Thyroid gland (tissue), 4 donors: ENCODE measurements around the gene GID8.

Experiments
- POLR2A ChIP-seq, 2 donors: fragments of 450-650 bp; IDR thresholded peaks; one replicate each; pipeline ENCODE4 v1.6.1; 2017; ENCODE audit warnings: antibody characterized with exemption in 2 of 2, mild to moderate bottlenecking in 2 of 2, moderate library complexity in 1 of 2
- TF ChIP-seq, protein P1 (sequence below), 6 experiments: fragments of 200-600 bp in 3 of 6; fragments of 450-650 bp in 3 of 6; sonication (generic) in 3 of 6; IDR thresholded peaks; one replicate each; pipeline ENCODE4 v1.5.1; 2016 to 2019; ENCODE audit warnings: antibody characterized with exemption in 6 of 6, mild to moderate bottlenecking in 2 of 6, inconsistent platforms in 1 of 6, moderate library complexity in 1 of 6

- TF ChIP-seq POLR2A (IDR thresholded peaks at IDR 0.05), result no peak
- TF ChIP-seq, protein P1, sequence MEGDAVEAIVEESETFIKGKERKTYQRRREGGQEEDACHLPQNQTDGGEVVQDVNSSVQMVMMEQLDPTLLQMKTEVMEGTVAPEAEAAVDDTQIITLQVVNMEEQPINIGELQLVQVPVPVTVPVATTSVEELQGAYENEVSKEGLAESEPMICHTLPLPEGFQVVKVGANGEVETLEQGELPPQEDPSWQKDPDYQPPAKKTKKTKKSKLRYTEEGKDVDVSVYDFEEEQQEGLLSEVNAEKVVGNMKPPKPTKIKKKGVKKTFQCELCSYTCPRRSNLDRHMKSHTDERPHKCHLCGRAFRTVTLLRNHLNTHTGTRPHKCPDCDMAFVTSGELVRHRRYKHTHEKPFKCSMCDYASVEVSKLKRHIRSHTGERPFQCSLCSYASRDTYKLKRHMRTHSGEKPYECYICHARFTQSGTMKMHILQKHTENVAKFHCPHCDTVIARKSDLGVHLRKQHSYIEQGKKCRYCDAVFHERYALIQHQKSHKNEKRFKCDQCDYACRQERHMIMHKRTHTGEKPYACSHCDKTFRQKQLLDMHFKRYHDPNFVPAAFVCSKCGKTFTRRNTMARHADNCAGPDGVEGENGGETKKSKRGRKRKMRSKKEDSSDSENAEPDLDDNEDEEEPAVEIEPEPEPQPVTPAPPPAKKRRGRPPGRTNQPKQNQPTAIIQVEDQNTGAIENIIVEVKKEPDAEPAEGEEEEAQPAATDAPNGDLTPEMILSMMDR (IDR thresholded peaks at IDR 0.05), result no peak
Observed at GRCh38 chr20:62949153-62949821, 11.3 kb downstream of the GID8 start.
